Osteoblast (primary cell): Measurements from ENCODE around the gene FGF16. TPM values are rescaled to one million over a fixed set of nuclear protein-coding genes. Genes with fewer than 3 reads are reported as not detected.
A peak's percentile ranks its signal among the peaks of the same experiment; 100 is the strongest.
"Not testable (repeated sequence)": the region's sequence is repeated elsewhere in the genome, so short reads cannot be mapped to it uniquely, and the experiment has no call there.

Experiments used
- DNase-seq: peaks from one replicate; pipeline ENCODE4 v3.0.0; 2011; ENCODE audit warnings: low spot score, mixed read lengths; ENCODE audit not compliant: insufficient read length; ENCODE audit errors: missing footprints
- H2AFZ ChIP-seq: 2 replicates; pipeline ENCODE4 v1.6.0; 2011; ENCODE audit warnings: mild to moderate bottlenecking, low read length
- H3K27ac ChIP-seq: 2 replicates; pipeline ENCODE4 v1.5.1; 2011; ENCODE audit warnings: mild to moderate bottlenecking, low read depth, low read length, moderate library complexity
- H3K27me3 ChIP-seq: 2 replicates; pipeline ENCODE4 v1.6.0; 2012; ENCODE audit warnings: mild to moderate bottlenecking, control low read depth, inconsistent platforms, low read length, moderate library complexity; ENCODE audit not compliant: insufficient read depth
- H3K36me3 ChIP-seq: 2 replicates; pipeline ENCODE4 v1.5.1; 2011; ENCODE audit warnings: mild to moderate bottlenecking, low read length, control low read depth, moderate library complexity; ENCODE audit not compliant: insufficient read depth
- H3K4me1 ChIP-seq: 2 replicates; pipeline ENCODE4 v1.5.1; 2011; ENCODE audit warnings: mild to moderate bottlenecking, low read length, control low read depth, moderate library complexity; ENCODE audit not compliant: insufficient read depth
- H3K4me2 ChIP-seq: 2 replicates; pipeline ENCODE4 v1.6.0; 2011; ENCODE audit warnings: mild to moderate bottlenecking, low read length; ENCODE audit not compliant: insufficient read depth
- H3K4me3 ChIP-seq: fragments of 200-600 bp; sonication (generic); 3 replicates; pipeline ENCODE4 v1.5.1; 2012; ENCODE audit warnings: mild to moderate bottlenecking, low read length, inconsistent platforms; ENCODE audit not compliant: insufficient read depth
- H3K79me2 ChIP-seq: 2 replicates; pipeline ENCODE4 v1.6.0; 2012; ENCODE audit warnings: mild to moderate bottlenecking, low read length, control low read depth, inconsistent platforms; ENCODE audit not compliant: insufficient read depth
- H3K9me3 ChIP-seq: 2 replicates; pipeline ENCODE4 v1.5.1; 2011; ENCODE audit warnings: low read depth, low read length, control low read depth
- H4K20me1 ChIP-seq: 2 replicates; pipeline ENCODE4 v1.6.0; 2012; ENCODE audit warnings: mild to moderate bottlenecking, low read length, control low read depth; ENCODE audit not compliant: insufficient read depth
- CTCF ChIP-seq: IDR thresholded peaks from 2 replicates; pipeline ENCODE4 v1.5.1; 2011; ENCODE audit warnings: mild to moderate bottlenecking, low read depth, low read length, moderate library complexity; ENCODE audit errors: extremely low read depth
- total RNA-seq: library from RNA; depleted of rRNA; stranded (reverse); fragments of >200 nt; gene quantifications from 2 replicates; pipeline ENCODE4 v1.2.3, GENCODE V29; 2012

FGF16 gene
- total RNA-seq: under 0.01 and 0.36 TPM in 2 replicates

DNA sequence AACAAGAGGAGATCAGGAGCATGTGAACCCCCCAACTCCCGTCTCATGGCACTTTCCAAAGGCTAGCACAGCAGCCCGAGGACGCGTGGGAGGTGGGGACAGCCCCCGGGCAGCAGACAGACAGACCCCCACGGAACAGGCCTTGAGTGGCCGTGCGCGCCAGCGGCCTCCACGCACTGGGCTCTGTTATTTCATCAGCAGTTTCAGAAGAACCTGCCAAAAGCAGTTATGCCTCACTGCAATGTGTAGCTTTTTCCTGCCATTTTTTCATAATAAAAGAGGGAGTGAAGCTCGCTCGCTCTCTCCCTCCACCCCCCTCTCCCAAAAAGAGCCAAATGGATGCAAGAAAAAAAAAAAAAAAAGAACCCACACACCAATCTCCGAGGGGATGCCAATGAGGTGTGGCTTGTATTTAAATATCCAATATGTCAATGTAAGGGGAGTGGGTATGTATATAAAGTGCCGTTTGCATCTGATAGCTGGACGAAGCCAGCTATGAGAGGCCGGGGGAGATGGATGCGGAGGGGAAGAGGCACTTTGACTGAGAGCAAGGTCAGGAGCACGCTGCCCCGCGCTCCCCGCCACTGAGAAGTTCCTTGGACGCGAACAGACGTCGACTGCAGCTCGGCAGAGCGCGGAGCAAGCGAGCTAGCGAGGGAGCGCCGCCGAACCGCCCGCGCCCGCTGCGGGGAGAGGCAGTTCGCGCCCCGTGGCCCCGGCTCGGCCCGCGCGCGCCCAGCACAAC lies at the start of gene FGF16:
Gene FGF16 (plus strand): TSS at position 482 of the 745 bp plus-strand sequence. CDS start 286 bp downstream, outside the sequence.
- Histone ChIP-seq H3K4me1 (peaks cover 18% of the 10 kb centered on the region), H3K4me2 (peak within 1 kb of the TSS; percentile 84), H3K27me3 (no peaks in the 10 kb centered on the region), H3K4me3 (peak within 1 kb of the TSS; percentile 64), H3K27ac (no peak within 1 kb of the TSS), H3K36me3 (no peaks in the 10 kb centered on the region), H4K20me1 (no peaks in the 10 kb centered on the region), H3K79me2 (no peaks in the 10 kb centered on the region), H3K9me3 (no peaks in the 10 kb centered on the region), H2AFZ (peak within 1 kb of the TSS; percentile 78)
- peak; percentile 79 for DNase-seq
- TF ChIP-seq CTCF: no peak

- H2AFZ ChIP-seq: no peak overlapping the region
- no peaks in the 10 kb centered on the region for H3K4me1 ChIP-seq
- H3K9me3 ChIP-seq: peaks cover 3% of the 10 kb centered on the region
- no peaks in the 10 kb centered on the region for H3K36me3 ChIP-seq
- no peak for TF ChIP-seq CTCF
- no peak overlapping the region for H3K4me3 ChIP-seq
- no peak overlapping the region for H3K27ac ChIP-seq
- no peaks in the 10 kb centered on the region for H3K79me2 ChIP-seq
- DNase-seq: no peak
- H3K4me2 ChIP-seq: no peak overlapping the region
- no peaks in the 10 kb centered on the region for H4K20me1 ChIP-seq
- H3K27me3 ChIP-seq: no peaks in the 10 kb centered on the region
Measured at GRCh38 chrX:77398330-77398954, 48.7 kb upstream of the FGF16 start.

GRCh38 chrX:77404419-77404818 lies 42.8 kb upstream of the FGF16 start:
- Histone ChIP-seq H3K4me1 (no peaks in the 10 kb centered on the region), H3K4me2 (no peak overlapping the region), H4K20me1 (no peaks in the 10 kb centered on the region), H3K79me2 (no peaks in the 10 kb centered on the region), H3K27me3 (no peaks in the 10 kb centered on the region), H3K9me3 (no peaks in the 10 kb centered on the region), H3K36me3 (no peaks in the 10 kb centered on the region), H2AFZ (no peak overlapping the region), H3K4me3 (no peak overlapping the region), H3K27ac (no peak overlapping the region)
- no peak for DNase-seq
- no peak for TF ChIP-seq CTCF

DNA sequence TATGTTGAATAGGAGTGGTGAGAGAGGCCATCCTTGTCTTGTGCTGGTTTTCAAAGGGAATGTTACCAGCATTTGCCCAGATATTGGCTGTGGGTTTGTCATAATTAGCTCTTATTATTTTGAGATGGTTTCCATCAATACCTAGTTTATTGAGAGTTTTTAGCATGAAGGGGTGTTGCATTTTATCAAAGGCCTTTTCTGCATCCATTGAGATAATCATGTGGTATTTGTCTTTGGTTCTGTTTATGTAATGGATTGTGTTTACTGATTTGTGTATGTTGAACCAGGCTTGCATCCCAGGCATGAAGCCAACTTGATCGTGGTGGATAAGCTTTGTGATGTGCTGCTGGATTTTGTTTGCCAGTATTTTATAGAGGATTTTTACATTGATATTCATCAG lies 39.4 kb upstream of the FGF16 start:
- not testable (repeated sequence) for H2AFZ ChIP-seq, H3K4me3 ChIP-seq, H3K4me2 ChIP-seq, H3K36me3 ChIP-seq, H3K27ac ChIP-seq, H3K9me3 ChIP-seq, H3K27me3 ChIP-seq, H4K20me1 ChIP-seq, H3K79me2 ChIP-seq, H3K4me1 ChIP-seq, DNase-seq
